T-helper 17 cell (primary cell): Measurements from ENCODE around the gene RXFP3. TPM values are rescaled to one million over a fixed set of nuclear protein-coding genes. Genes with fewer than 3 reads are reported as not detected.
A peak's percentile ranks its signal among the peaks of the same experiment; 100 is the strongest.
"Not testable (repeated sequence)": the region's sequence is repeated elsewhere in the genome, so short reads cannot be mapped to it uniquely, and the experiment has no call there.

Experiments
- ATAC-seq: fragments of 150-1000 bp; cut with Tn5 transposase; 2 replicates; pipeline ENCODE4 v1.10.0; 2021; ENCODE audit warnings: mild to moderate bottlenecking, moderate library complexity
- DNase-seq, 3 donors: peaks; one replicate each; pipeline versions ENCODE4 v3.0.0 to v3.0.0-alpha.2; 2020 to 2021
- H3K9me3 ChIP-seq: one replicate; pipeline ENCODE4 v1.7.0; 2013; ENCODE audit warnings: low read length, mild to moderate bottlenecking; ENCODE audit not compliant: control insufficient read depth, poor library complexity, severe bottlenecking
- H3K27ac Mint-ChIP-seq: one replicate; pipeline ENCODE4 v1.8.0; 2022; ENCODE audit warnings: mild to moderate bottlenecking, moderate library complexity, mixed read lengths
- H3K27me3 Mint-ChIP-seq: one replicate; pipeline ENCODE4 v1.8.0; 2022; ENCODE audit warnings: mixed read lengths
- H3K36me3 Mint-ChIP-seq: one replicate; pipeline ENCODE4 v1.8.0; 2022; ENCODE audit warnings: low read depth, mixed read lengths
- H3K4me1 Mint-ChIP-seq: one replicate; pipeline ENCODE4 v1.8.0; 2022; ENCODE audit warnings: mild to moderate bottlenecking, mixed read lengths
- H3K4me3 Mint-ChIP-seq: one replicate; pipeline ENCODE4 v1.8.0; 2022; ENCODE audit warnings: mild to moderate bottlenecking, moderate library complexity, mixed read lengths
- total RNA-seq, 4 donors: library from RNA in 2 of 4; stranded (reverse) in 2 of 4; gene quantifications; one replicate each; pipeline ENCODE4 v1.2.3 and lab custom pipeline; 2022 to 2026

Gene RXFP3, protein sequence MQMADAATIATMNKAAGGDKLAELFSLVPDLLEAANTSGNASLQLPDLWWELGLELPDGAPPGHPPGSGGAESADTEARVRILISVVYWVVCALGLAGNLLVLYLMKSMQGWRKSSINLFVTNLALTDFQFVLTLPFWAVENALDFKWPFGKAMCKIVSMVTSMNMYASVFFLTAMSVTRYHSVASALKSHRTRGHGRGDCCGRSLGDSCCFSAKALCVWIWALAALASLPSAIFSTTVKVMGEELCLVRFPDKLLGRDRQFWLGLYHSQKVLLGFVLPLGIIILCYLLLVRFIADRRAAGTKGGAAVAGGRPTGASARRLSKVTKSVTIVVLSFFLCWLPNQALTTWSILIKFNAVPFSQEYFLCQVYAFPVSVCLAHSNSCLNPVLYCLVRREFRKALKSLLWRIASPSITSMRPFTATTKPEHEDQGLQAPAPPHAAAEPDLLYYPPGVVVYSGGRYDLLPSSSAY
- total RNA-seq (not detected), total RNA-seq (lab: John Stamatoyannopoulos, UW) (0 reads per million in 2 donors)

DNA sequence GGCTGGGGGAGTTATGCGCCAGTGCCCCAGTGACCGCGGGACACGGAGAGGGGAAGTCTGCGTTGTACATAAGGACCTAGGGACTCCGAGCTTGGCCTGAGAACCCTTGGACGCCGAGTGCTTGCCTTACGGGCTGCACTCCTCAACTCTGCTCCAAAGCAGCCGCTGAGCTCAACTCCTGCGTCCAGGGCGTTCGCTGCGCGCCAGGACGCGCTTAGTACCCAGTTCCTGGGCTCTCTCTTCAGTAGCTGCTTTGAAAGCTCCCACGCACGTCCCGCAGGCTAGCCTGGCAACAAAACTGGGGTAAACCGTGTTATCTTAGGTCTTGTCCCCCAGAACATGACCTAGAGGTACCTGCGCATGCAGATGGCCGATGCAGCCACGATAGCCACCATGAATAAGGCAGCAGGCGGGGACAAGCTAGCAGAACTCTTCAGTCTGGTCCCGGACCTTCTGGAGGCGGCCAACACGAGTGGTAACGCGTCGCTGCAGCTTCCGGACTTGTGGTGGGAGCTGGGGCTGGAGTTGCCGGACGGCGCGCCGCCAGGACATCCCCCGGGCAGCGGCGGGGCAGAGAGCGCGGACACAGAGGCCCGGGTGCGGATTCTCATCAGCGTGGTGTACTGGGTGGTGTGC is at the start of gene RXFP3:
RXFP3 (plus strand) TSS at position 6 of the 636 bp plus-strand sequence; CDS start at position 361, 355 bp downstream.
- ATAC-seq (no peak), DNase-seq (no peak)
- Mint-ChIP-seq H3K36me3 (peaks cover 6% of the 10 kb centered on the region), H3K4me1 (peaks cover 10% of the 10 kb centered on the region), H3K4me3 (no peak within 1 kb of the TSS), H3K27ac (no peak within 1 kb of the TSS), H3K27me3 (peaks cover 88% of the 10 kb centered on the region)
- H3K9me3 ChIP-seq: no peaks in the 10 kb centered on the region

DNA sequence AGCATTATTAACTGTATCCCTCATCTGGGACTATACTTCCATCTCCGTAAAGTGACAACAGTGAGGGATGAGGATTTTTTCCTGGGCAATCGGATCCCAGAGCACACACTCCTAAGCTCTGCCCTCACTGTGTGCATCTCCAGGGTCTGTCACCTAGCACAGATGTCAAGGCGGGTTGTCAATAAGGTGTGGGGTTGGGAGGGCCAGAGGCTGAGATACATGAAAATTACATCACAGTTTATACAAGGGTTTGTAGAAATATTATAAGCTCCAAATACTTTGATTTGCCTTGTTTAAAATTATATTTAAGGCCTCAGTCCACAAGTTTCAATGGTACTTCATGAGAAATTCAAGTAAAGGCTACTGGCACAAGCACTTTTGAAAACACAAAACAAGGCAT is 48.9 kb upstream of the RXFP3 start:
- H3K4me3 Mint-ChIP-seq: no peak overlapping the region
- H3K4me1 Mint-ChIP-seq: peaks cover 3% of the 10 kb centered on the region
- peaks cover under 1% of the 10 kb centered on the region for H3K36me3 Mint-ChIP-seq
- DNase-seq (no peak), ATAC-seq (no peak)
- H3K27me3 Mint-ChIP-seq: peaks cover 40% of the 10 kb centered on the region
- H3K27ac Mint-ChIP-seq: no peak overlapping the region
- H3K9me3 ChIP-seq: no peaks in the 10 kb centered on the region

DNA sequence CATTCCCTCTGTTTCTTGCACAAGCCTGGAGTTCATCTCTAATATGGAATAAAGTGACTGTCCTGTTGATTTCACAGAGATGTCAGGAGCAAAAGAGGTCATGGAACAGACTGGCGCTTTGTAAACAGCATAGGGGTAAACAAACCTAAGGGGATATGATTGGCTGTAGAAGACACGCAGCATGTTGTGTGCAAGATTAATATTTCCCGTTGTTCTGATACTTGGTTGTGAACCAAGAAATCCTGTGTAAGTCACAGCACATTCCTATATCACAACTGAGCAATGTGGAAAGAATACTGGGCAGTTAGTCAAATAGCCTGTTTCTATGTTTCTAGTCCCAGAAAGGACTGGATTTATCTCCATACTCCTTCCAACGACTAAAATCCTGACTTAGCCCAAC is 47.6 kb upstream of the RXFP3 start:
- Mint-ChIP-seq H3K27me3 (peaks cover 48% of the 10 kb centered on the region), H3K36me3 (peaks cover 2% of the 10 kb centered on the region), H3K27ac (no peak overlapping the region), H3K4me1 (peaks cover 3% of the 10 kb centered on the region), H3K4me3 (no peak overlapping the region)
- no peaks in the 10 kb centered on the region for H3K9me3 ChIP-seq
- DNase-seq: no peak
- ATAC-seq: no peak

DNA sequence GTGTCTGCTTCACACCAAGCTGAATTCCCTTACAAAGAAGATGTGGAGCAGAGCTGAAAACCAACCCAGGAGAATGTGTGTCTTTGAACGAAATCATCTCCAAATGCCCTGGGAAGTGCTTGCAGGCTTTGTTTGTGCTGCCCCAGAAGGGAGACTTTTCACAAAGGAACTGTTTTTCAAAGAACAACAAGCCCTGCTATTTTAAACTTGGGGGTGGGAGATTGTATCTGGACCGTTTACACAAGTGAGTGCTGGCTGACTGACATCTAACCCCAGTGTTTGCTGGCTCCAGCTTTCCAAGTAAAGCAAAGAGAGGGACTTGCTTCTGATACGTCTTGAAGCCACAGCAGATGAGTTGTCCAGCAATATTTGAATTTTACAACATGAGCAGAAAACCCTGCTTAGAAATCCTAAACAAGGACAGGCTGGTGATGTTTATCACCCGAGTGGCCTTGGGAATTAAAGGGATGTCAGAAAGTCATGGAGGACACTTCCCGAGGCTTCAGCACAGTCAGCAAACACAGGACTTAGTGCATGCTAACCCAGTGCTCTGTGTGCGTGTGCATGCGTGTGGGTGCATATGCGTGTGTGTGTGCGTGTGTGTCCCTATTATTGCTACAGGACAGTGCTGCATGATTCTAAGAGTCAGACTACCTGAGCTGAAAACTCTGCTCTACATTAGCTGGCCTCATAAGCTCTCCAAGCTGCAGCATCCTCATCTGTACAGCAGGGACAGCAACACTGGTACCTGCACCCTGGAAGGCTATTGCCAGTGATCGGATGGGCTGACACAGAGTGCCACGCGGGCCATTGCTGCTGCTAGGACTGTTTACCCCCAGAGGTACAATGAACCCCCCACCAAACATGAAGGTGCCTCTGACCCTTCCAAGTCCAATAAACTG is 45.8 kb upstream of the RXFP3 start:
- no peak for DNase-seq
- no peaks in the 10 kb centered on the region for H3K9me3 ChIP-seq
- ATAC-seq: no peak
- H3K4me1 Mint-ChIP-seq: peaks cover 3% of the 10 kb centered on the region
- H3K27ac Mint-ChIP-seq: no peak overlapping the region
- H3K36me3 Mint-ChIP-seq: peaks cover 2% of the 10 kb centered on the region
- peaks cover 47% of the 10 kb centered on the region for H3K27me3 Mint-ChIP-seq
- no peak overlapping the region for H3K4me3 Mint-ChIP-seq

DNA sequence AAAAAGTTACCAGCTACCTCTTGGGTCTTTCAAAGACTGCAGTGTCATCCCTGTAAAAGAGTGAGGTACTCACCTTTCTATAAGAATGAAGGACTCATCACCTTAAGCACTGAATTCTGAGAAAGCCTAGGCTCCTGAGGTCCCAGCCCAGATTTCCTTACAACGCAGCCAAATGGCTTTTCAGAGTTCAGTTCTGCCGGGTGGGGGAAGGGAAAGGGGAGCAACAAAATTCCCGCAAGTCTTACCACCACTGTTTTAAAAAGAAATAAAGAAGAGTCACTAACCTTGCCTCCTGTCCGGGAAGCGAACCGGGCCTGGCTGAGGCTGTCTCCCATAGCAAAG is 44.8 kb upstream of the RXFP3 start:
- no peak for DNase-seq
- Mint-ChIP-seq H3K36me3 (peaks cover 2% of the 10 kb centered on the region), H3K27ac (no peak overlapping the region), H3K27me3 (peaks cover 41% of the 10 kb centered on the region), H3K4me1 (peaks cover 3% of the 10 kb centered on the region), H3K4me3 (peak overlapping the region; percentile 9)
- ATAC-seq: no peak
- no peaks in the 10 kb centered on the region for H3K9me3 ChIP-seq

DNA sequence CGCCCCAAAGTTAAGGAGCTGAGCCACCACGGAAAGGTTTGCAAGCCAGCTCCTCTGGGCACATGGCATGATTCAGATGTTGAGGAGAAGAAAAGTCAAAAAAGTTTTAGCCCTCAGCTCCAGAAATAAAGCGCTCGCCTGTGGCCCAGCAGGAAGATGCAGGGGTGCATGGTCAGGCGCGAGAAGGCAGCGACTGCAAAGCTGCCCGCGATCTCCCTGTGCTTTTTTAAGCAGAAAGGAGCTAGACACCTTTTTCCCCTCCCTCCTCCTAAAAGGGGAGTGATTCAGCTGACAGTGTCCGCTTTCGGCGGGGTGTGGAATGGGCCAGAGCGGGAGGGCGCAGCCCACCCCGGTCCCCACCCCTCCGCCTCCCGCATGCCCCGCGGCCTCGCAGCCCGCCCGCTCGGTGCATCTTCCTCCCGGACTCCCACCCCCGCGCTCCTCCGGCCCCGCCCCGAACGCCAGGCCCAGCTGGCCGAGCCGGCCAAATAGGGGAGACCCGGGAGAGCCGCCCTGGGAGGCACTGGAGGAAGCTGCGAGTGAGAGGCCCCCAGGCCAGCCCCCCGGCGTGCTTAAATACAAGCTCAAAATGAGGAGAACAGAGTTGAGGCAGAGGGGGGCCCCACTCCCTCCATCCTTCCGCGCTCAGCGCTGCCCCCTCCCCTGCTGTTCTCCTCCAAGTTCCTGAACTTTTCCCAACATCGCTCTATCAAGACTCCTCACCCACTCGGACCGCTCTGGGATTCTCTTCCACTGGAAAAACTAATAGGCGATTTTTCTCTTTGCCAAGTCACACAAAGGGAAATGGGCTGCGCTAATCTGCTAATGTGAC is 44.2 kb upstream of the RXFP3 start, which contains the start of gene ADAMTS12:
ADAMTS12 (minus strand) TSS at position 203 of the 832 bp plus-strand sequence; CDS start at position 69, 134 bp downstream.
- peaks cover 41% of the 10 kb centered on the region for H3K27me3 Mint-ChIP-seq
- DNase-seq (no peak), ATAC-seq (no peak)
- peaks cover 3% of the 10 kb centered on the region for H3K4me1 Mint-ChIP-seq
- no peak within 1 kb of the TSS for H3K27ac Mint-ChIP-seq
- H3K36me3 Mint-ChIP-seq: peaks cover 2% of the 10 kb centered on the region
- H3K9me3 ChIP-seq: no peaks in the 10 kb centered on the region
- H3K4me3 Mint-ChIP-seq: peak within 1 kb of the TSS; percentile 19

DNA sequence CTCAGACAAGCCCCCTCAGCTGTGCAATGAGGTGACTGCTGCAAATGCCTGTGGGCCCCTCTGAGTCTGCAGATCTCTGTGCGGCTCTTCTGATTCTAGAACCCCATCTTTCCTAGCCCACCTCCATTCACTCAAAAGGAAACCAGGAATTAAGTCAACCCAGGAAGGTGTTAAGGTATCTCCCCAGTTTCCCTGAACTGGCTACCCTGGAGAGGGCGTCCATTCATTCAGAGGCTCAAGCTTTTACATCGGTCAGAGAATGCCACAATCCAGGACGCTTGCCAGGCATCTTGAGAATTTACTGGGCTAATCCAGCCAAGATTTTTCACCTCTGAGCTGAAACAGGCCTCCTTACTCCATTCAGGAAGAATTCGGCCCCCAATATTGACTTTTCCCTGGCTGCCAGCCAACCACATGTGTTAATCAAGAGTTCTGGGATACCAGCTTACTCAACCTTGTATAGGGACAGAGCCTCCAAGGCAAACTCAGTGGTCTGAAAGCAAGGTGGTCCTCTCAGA is 43.5 kb upstream of the RXFP3 start:
- peak overlapping the region; percentile 19 for H3K4me3 Mint-ChIP-seq

DNA sequence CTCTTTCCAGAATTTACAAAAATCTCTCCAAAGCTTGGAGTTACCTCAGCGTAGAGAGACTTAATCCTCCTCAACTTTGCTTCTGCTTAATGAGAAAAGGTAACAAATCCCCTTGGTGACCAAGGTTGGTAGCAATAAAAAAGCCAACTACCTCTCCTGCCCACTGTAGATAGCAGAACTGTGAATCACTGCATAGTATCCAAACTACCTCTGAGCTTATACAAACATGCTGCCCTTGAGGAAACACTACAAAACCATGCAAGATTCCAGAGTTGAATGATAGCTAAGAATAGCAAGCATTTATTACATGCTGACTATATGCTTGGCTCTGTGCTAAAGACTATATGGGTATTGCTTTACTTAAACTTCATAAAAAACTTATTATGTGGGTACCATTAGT is 41.6 kb upstream of the RXFP3 start:
- H3K9me3 ChIP-seq: no peaks in the 10 kb centered on the region
- peaks cover 2% of the 10 kb centered on the region for H3K36me3 Mint-ChIP-seq
- no peak overlapping the region for H3K27ac Mint-ChIP-seq
- ATAC-seq: no peak
- H3K4me1 Mint-ChIP-seq: peaks cover 3% of the 10 kb centered on the region
- peaks cover 30% of the 10 kb centered on the region for H3K27me3 Mint-ChIP-seq
- H3K4me3 Mint-ChIP-seq: no peak overlapping the region
- DNase-seq: no peak

More for the DNA sequence above, 43.5 kb upstream of the RXFP3 start:
- Mint-ChIP-seq H3K27me3 (peaks cover 41% of the 10 kb centered on the region), H3K36me3 (peaks cover 2% of the 10 kb centered on the region), H3K4me1 (peaks cover 3% of the 10 kb centered on the region), H3K27ac (no peak overlapping the region)
- H3K9me3 ChIP-seq: no peaks in the 10 kb centered on the region
- ATAC-seq (no peak), DNase-seq (no peak)

DNA sequence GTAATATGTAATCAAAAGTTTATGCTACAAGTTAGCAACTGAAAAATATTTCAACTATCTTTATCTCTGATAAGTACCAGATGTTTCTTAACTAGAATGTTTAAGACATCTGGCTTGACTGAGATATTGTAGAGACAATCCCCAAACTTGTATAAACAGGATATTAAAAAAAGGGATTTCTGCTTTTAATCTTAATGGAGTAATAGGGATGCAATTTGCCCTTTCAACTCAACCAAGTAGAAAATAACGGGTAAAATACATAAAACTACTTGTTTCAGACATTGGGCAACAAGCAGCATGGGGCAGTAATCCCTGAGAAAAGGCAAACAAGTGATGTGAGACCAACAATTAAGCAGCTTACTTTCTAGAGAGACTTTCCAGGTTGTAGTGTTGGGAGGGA is 35.0 kb upstream of the RXFP3 start:
- H3K36me3 Mint-ChIP-seq: peaks cover 2% of the 10 kb centered on the region

DNA sequence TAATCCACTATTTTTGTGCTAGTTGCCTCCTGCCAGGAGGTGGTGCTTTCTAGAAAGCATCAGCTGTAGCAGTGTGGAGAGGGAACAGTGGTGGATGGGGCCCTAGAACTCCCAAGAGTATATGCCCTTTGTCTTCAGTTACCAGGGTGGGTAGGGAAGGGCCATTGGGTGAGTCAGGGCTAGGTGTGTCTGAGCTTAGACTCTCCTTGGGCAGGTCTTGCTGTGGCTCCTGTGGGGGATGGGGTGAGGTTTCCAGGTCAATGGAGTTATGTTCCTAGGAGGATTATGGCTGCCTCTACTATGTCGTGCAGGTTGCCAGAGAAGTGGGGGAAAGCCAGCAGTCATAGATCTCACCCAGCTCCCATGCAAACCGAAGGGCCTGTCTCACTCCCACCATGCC is 33.1 kb upstream of the RXFP3 start:
- Mint-ChIP-seq H3K27me3 (no peaks in the 10 kb centered on the region), H3K27ac (no peak overlapping the region), H3K36me3 (peaks cover 2% of the 10 kb centered on the region), H3K4me3 (no peak overlapping the region), H3K4me1 (no peaks in the 10 kb centered on the region)
- H3K9me3 ChIP-seq: no peaks in the 10 kb centered on the region
- DNase-seq: no peak
- no peak for ATAC-seq

More for the DNA sequence above, 35.0 kb upstream of the RXFP3 start:
- no peaks in the 10 kb centered on the region for H3K4me1 Mint-ChIP-seq
- DNase-seq (no peak), ATAC-seq (no peak)
- no peak overlapping the region for H3K4me3 Mint-ChIP-seq
- no peaks in the 10 kb centered on the region for H3K27me3 Mint-ChIP-seq
- H3K27ac Mint-ChIP-seq: no peak overlapping the region
- H3K9me3 ChIP-seq: no peaks in the 10 kb centered on the region

DNA sequence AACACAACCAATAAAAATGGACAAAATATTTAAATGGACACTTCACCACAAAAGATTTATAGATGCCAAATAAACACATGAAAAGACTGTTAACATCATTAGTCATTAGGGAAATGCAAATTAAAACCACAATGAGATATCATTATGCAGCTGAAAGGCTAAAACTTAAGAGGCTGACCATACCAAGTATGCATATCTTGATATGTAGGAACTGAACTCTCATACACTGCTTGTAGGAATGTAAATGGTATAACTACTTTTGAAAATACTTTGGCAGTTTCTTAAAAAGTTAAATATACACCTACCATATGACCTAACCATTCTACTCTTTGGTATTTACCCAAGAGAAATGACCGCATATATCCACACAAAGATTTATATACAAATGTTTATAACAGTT is 30.8 kb upstream of the RXFP3 start:
- H3K9me3 ChIP-seq: no peaks in the 10 kb centered on the region
- Mint-ChIP-seq H3K4me1 (no peaks in the 10 kb centered on the region), H3K36me3 (peaks cover 2% of the 10 kb centered on the region), H3K4me3 (no peak overlapping the region), H3K27ac (no peak overlapping the region), H3K27me3 (no peaks in the 10 kb centered on the region)
- no peak for DNase-seq
- ATAC-seq: no peak

DNA sequence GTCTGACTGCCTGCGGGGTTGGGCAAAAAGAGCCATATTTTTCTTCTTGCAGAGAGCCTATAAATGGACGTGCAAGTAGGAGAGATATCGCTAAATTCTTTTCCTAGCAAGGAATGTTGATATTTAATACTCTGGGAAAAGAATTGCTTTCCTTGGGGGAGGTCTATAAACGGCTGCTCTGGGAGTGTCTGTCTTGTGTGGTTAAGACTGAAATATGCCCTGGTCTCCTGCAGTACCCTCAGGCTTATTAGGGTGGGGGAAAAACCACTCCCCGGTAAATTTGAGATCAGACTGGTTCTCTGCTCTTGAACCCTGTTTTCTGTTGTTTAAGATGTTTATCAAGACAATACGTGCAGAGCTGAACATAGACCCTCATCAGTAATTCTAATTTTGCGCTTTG is 29.9 kb upstream of the RXFP3 start:
- not testable (repeated sequence) for H3K36me3 Mint-ChIP-seq, H3K9me3 ChIP-seq, ATAC-seq, DNase-seq, H3K4me1 Mint-ChIP-seq, H3K4me3 Mint-ChIP-seq, H3K27ac Mint-ChIP-seq, H3K27me3 Mint-ChIP-seq
